H1 (cell line): ENCODE data around the gene CERCAM. TPM values are rescaled to one million over a fixed set of nuclear protein-coding genes. Genes with fewer than 3 reads are reported as not detected.
A peak's percentile ranks its signal among the peaks of the same experiment; 100 is the strongest.

Experiments
- CTCF ChIA-PET: fragments of 300-600 bp; sonication (Branson Sonifier 250); formaldehyde crosslinking; loops from one replicate; lab custom pipeline; 2021; ENCODE audit not compliant: partially characterized antibody; lab: Charles Lee
- POLR2A ChIA-PET: fragments of 300-600 bp; sonication (Branson Sonifier 250); formaldehyde crosslinking; loops from one replicate; lab custom pipeline; 2021; ENCODE audit warnings: inconsistent platforms; ENCODE audit not compliant: partially characterized antibody; lab: Charles Lee
- DNase-seq, 2 experiments: peaks; one replicate each; pipeline versions ENCODE4 v3.0.0 to v3.0.0-alpha.2; 2010 to 2022; ENCODE audit warnings: low spot score in 2 of 2, low read depth in 1 of 2, mixed read lengths in 1 of 2
- FAIRE-seq: peaks from 2 replicates; lab custom pipeline; 2011; peaks lifted over from hg19 to GRCh38; lab: Jason Lieb, UNC
- H2AFZ ChIP-seq: 2 replicates; pipeline ENCODE4 v1.8.1; 2012; ENCODE audit warnings: low read length, inconsistent platforms
- H2AK5ac ChIP-seq: 2 replicates; pipeline ENCODE4 v1.6.1; 2013; ENCODE audit warnings: low read depth, low read length
- H2BK120ac ChIP-seq: replicated peaks from 2 replicates; pipeline ENCODE3; 2013; ENCODE audit warnings: low read depth, low read length, inconsistent platforms
- H2BK12ac ChIP-seq: 2 replicates; pipeline ENCODE4 v1.6.1; 2013; ENCODE audit warnings: low read depth, low read length
- H2BK15ac ChIP-seq: 2 replicates; pipeline ENCODE4 v1.6.1; 2013; ENCODE audit warnings: low read length
- H2BK20ac ChIP-seq: 2 replicates; pipeline ENCODE4 v1.6.1; 2013; ENCODE audit warnings: low read length
- H2BK5ac ChIP-seq: 2 replicates; pipeline ENCODE4 v1.6.1; 2013; ENCODE audit warnings: low read depth, low read length
- H3K14ac ChIP-seq: 2 replicates; pipeline ENCODE4 v1.6.1; 2013; ENCODE audit warnings: inconsistent platforms; ENCODE audit not compliant: insufficient read length
- H3K18ac ChIP-seq: 2 replicates; pipeline ENCODE4 v1.6.1; 2013; ENCODE audit warnings: low read length; ENCODE audit errors: extremely low read depth
- H3K23ac ChIP-seq: 2 replicates; pipeline ENCODE4 v1.6.1; 2013; ENCODE audit warnings: inconsistent platforms; ENCODE audit not compliant: insufficient read length
- H3K23me2 ChIP-seq: 2 replicates; pipeline ENCODE4 v1.6.1; 2013; ENCODE audit warnings: low read depth, low read length
- H3K27ac ChIP-seq: 2 replicates; pipeline ENCODE4 v1.6.1; 2011; ENCODE audit warnings: low read depth, low read length, inconsistent platforms
- H3K27me3 ChIP-seq, 4 experiments: replicated peaks in 1 of 4; 1 replicate in 1 of 4; 2 replicates in 3 of 4; pipeline versions ENCODE4 v1.6.1 to v1.8.1; 2011 to 2013; ENCODE audit warnings: low read length in 3 of 4, mild to moderate bottlenecking in 3 of 4, inconsistent platforms in 2 of 4, mixed read lengths in 2 of 4, moderate library complexity in 1 of 4; ENCODE audit not compliant: control insufficient read depth in 3 of 4, insufficient read depth in 3 of 4; ENCODE audit errors: extremely low read depth in 1 of 4
- H3K36me3 ChIP-seq, 4 experiments: 2 replicates each; pipeline versions ENCODE4 v1.6.1 to v1.8.1; 2011 to 2013; ENCODE audit warnings: mild to moderate bottlenecking in 4 of 4, low read length in 3 of 4, moderate library complexity in 2 of 4, control low read depth in 1 of 4, inconsistent platforms in 1 of 4; ENCODE audit not compliant: insufficient read depth in 4 of 4, control insufficient read depth in 2 of 4
- H3K4ac ChIP-seq: replicated peaks from 2 replicates; pipeline ENCODE3; 2013; ENCODE audit warnings: low read length, low read depth, mixed read lengths, inconsistent platforms; ENCODE audit not compliant: insufficient read length
- H3K4me1 ChIP-seq, 4 experiments: replicated peaks in 1 of 4; 1 replicate in 1 of 4; 2 replicates in 3 of 4; pipeline versions ENCODE4 v1.6.1 to v1.8.1; 2011 to 2013; ENCODE audit warnings: low read length in 3 of 4, inconsistent platforms in 2 of 4, mixed read lengths in 1 of 4; ENCODE audit not compliant: insufficient read depth in 4 of 4, control insufficient read depth in 3 of 4
- H3K4me2 ChIP-seq, 2 experiments: 2 replicates each; pipeline versions ENCODE4 v1.6.1 to v1.8.1; 2011 to 2013; ENCODE audit warnings: low read depth in 2 of 2, low read length in 2 of 2, control low read depth in 1 of 2, inconsistent platforms in 1 of 2, mild to moderate bottlenecking in 1 of 2; ENCODE audit not compliant: insufficient read depth in 1 of 2
- H3K4me3 ChIP-seq, 4 experiments: fragments of 200-600, 300-600 bp in 1 of 4; sonication (generic), shearing (Covaris generic), sonication (Bioruptor Twin) in 1 of 4; 2 replicates each; pipeline versions ENCODE4 v1.5.1 to v1.8.1; 2011 to 2016; ENCODE audit warnings: low read length in 4 of 4, low read depth in 3 of 4, control low read depth in 2 of 4, inconsistent platforms in 2 of 4, mild to moderate bottlenecking in 2 of 4, mixed read lengths in 1 of 4, moderate library complexity in 1 of 4; ENCODE audit not compliant: insufficient read depth in 2 of 4; ENCODE audit errors: extremely low read depth in 1 of 4
- H3K56ac ChIP-seq: replicated peaks from 2 replicates; pipeline ENCODE3; 2013; ENCODE audit warnings: low read depth, mild to moderate bottlenecking, mixed read lengths, low read length, inconsistent platforms; ENCODE audit not compliant: insufficient read length
- H3K79me1 ChIP-seq: 2 replicates; pipeline ENCODE4 v1.6.1; 2013; ENCODE audit warnings: low read depth, low read length, control low read depth
- H3K79me2 ChIP-seq, 2 experiments: 2 replicates each; pipeline versions ENCODE4 v1.6.1 to v1.8.1; 2012 to 2013; ENCODE audit warnings: low read length in 2 of 2, mild to moderate bottlenecking in 2 of 2, inconsistent platforms in 1 of 2; ENCODE audit not compliant: insufficient read depth in 2 of 2, control insufficient read depth in 1 of 2
- H3K9ac ChIP-seq, 4 experiments: replicated peaks in 1 of 4; 1 replicate in 1 of 4; 2 replicates in 3 of 4; pipeline versions ENCODE4 v1.6.1 to v1.8.1; 2011 to 2013; ENCODE audit warnings: low read depth in 3 of 4, low read length in 3 of 4, control low read depth in 2 of 4, mild to moderate bottlenecking in 2 of 4, moderate library complexity in 2 of 4, inconsistent platforms in 1 of 4; ENCODE audit errors: extremely low read depth in 1 of 4
- H3K9me3 ChIP-seq, 2 experiments: 2 replicates each; pipeline versions ENCODE4 v1.6.1 to v1.8.1; 2012 to 2013; ENCODE audit warnings: mild to moderate bottlenecking in 2 of 2, moderate library complexity in 2 of 2, control low read depth in 1 of 2, inconsistent platforms in 1 of 2, low read depth in 1 of 2, low read length in 1 of 2, mixed read lengths in 1 of 2; ENCODE audit not compliant: insufficient read depth in 2 of 2
- H4K20me1 ChIP-seq, 2 experiments: replicated peaks in 1 of 2; 2 replicates each; pipeline versions ENCODE3 to v1.8.1; 2011 to 2013; ENCODE audit warnings: inconsistent platforms in 2 of 2, low read length in 2 of 2, mild to moderate bottlenecking in 1 of 2; ENCODE audit not compliant: insufficient read depth in 2 of 2, control insufficient read depth in 1 of 2
- H4K5ac ChIP-seq: 2 replicates; pipeline ENCODE4 v1.6.1; 2013; ENCODE audit warnings: low read length, low read depth, mixed read lengths, inconsistent platforms; ENCODE audit not compliant: insufficient read length
- H4K8ac ChIP-seq: 2 replicates; pipeline ENCODE4 v1.8.0; 2013; ENCODE audit warnings: mild to moderate bottlenecking, moderate library complexity, low read length, inconsistent platforms; ENCODE audit not compliant: insufficient read depth; ENCODE audit errors: extremely low read depth
- H4K91ac ChIP-seq: replicated peaks from 2 replicates; pipeline ENCODE3; 2013; ENCODE audit warnings: low read length, mixed read lengths, inconsistent platforms; ENCODE audit not compliant: insufficient read length
- CTBP2 ChIP-seq: IDR thresholded peaks from 2 replicates; pipeline ENCODE4 v1.7.0; 2011; ENCODE audit warnings: borderline replicate concordance, mild to moderate bottlenecking, moderate library complexity, mixed read lengths, low read length; ENCODE audit not compliant: insufficient read depth, insufficient read length
- RBBP5 ChIP-seq: IDR thresholded peaks from 2 replicates; pipeline ENCODE4 v1.7.1; 2012; ENCODE audit warnings: low read depth, mild to moderate bottlenecking, inconsistent platforms, low read length, moderate library complexity, borderline replicate concordance
- SUZ12 ChIP-seq: fragments of 200-600 bp; sonication (generic); IDR thresholded peaks from 2 replicates; pipeline ENCODE4 v1.6.1; 2012; ENCODE audit warnings: mild to moderate bottlenecking, inconsistent platforms, low read length, moderate library complexity, mixed read lengths
- WGBS, 2 experiments: shearing (Covaris generic) in 1 of 2; methylation state at CpG; one replicate each; pipeline versions ENCODE4 v1.1.6 to v1.1.7; 2013 to 2015; ENCODE audit warnings: low lambda C conversion rate in 2 of 2, mixed read lengths in 2 of 2, inconsistent platforms in 1 of 2, low coverage in 1 of 2, missing lambda C conversion rate in 1 of 2; ENCODE audit not compliant: insufficient replicate concordance in 2 of 2, insufficient coverage in 1 of 2, insufficient read length in 1 of 2; ENCODE audit errors: extremely low coverage in 1 of 2, missing lambda C conversion rate in 1 of 2; 5-methylcytosine and 5-hydroxymethylcytosine counted together
- polyA plus RNA-seq, 7 experiments: library from polyadenylated mRNA; depleted of rRNA in 3 of 7; stranded (reverse) in 5 of 7; unstranded in 2 of 7; fragments of >200 nt in 5 of 7; fragments of 200-250 nt in 2 of 7; gene quantifications; 1 replicate in 5 of 7; 2 replicates in 1 of 7; 4 replicates in 1 of 7; pipeline versions ENCODE4 v1.2.1 to v1.2.3, GENCODE V29; 2011 to 2013; ENCODE audit warnings: missing spikeins in 2 of 7, mixed read lengths in 2 of 7
- total RNA-seq: library from RNA; stranded (reverse); fragmentation: NEBNext Ultra II Directional; extraction: Animal tissue kit (Norgen Biotek cat#: 25700); gene quantifications from 2 replicates; pipeline ENCODE4 v1.2.1, GENCODE V29; 2021

The CERCAM gene
- total and polyA plus RNA-seq, 2 of the 8 experiments (the other 6 are each of a cell fraction or from before 2014, with no cell fraction given): 3.1 to 5.2 TPM

DNA sequence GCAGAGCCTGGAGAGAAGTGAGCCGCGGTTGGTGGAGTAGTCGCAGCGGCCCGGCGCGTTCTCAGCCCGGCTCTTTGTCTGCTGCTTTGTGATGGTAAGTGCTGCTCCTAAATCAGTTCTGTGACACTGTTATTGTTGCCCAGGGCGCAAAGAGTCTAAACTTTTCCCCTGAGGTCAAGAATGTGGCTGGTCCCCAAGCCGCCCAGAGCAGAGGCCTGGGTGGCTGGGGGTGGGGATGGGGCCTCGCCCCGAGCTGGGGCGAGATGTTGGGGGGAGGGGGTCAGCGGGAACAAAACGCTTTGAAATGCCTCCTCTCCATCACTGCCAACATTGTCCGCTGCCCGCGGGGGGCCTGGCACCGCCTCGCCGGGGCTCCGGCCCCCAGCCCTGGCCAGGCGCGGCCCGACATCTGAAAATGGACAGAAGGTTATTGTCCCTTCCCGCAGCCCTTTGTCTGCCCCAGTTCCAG, 11.7 kb upstream of the CERCAM start:
- Histone ChIP-seq H3K9me3 (peaks cover 0 to 3% of the 10 kb centered on the region in 2 experiments; a peak in 1 of 4 replicates), H3K56ac (no peak overlapping the region), H4K5ac (no peak overlapping the region), H3K23me2 (no peaks in the 10 kb centered on the region), H3K9ac (no peak overlapping the region), H3K27me3 (peaks cover 62 to 89% (median 81%) of the 10 kb centered on the region in 4 experiments), H3K4ac (no peak overlapping the region), H2BK120ac (no peak overlapping the region), H2BK15ac (no peak overlapping the region), H4K20me1 (peaks cover 0 to 1% of the 10 kb centered on the region in 2 experiments), H3K79me2 (no peaks in the 10 kb centered on the region), H3K4me1 (peaks cover 15 to 45% (median 21%) of the 10 kb centered on the region in 4 experiments), H3K4me3 (peak overlapping the region in 1 of 4 experiments; percentile 5; a peak in 1 of 8 replicates), H3K27ac (no peak overlapping the region), H4K91ac (no peak overlapping the region), H3K23ac (no peak overlapping the region), H2BK5ac (no peak overlapping the region), H3K4me2 (peak overlapping the region; percentile 23), H2AFZ (no peak overlapping the region), H4K8ac (no peak overlapping the region), H2AK5ac (no peak overlapping the region), H3K79me1 (no peaks in the 10 kb centered on the region), H2BK12ac (0 out of 2 replicates have a peak overlapping the region, but pooled peaks have one; percentile 13), H3K36me3 (no peaks in the 10 kb centered on the region), H3K14ac (no peak overlapping the region), H3K18ac (no peak overlapping the region; the same call in 1 of the 2 replicates), H2BK20ac (no peak overlapping the region)
- TF ChIP-seq SUZ12 (0 out of 2 replicates have a peak, but pooled peaks have one; percentile 36), RBBP5 (0 out of 2 replicates have a peak, but pooled peaks have one; percentile 30), CTBP2 (no peak)
- POLR2A ChIA-PET: interaction anchor here (0.8 to 4.8 kb wide), 7 partner anchors 13 to 275 kb away, joined by 3 to 27 read pairs (median 5); no protein-coding TSS in a partner anchor
- CTCF ChIA-PET: interaction anchor here (1.0 to 15.7 kb wide), 13 partner anchors 11 to 149 kb away, joined by 3 to 544 read pairs (median 6); partner anchors contain the start of genes CERCAM and URM1
- FAIRE-seq: no peak
- WGBS, 2 experiments: 8% methylated on average over 24 of the region's 26 CpGs; no CpG with 5 or more reads in 1 of the 2 experiments
- no peak for DNase-seq
